ENCODE results near the gene C4B.
"Not testable (repeated sequence)": the region's sequence is repeated elsewhere in the genome, so short reads cannot be mapped to it uniquely, and the experiment has no call there.

The C4B gene

DNA sequence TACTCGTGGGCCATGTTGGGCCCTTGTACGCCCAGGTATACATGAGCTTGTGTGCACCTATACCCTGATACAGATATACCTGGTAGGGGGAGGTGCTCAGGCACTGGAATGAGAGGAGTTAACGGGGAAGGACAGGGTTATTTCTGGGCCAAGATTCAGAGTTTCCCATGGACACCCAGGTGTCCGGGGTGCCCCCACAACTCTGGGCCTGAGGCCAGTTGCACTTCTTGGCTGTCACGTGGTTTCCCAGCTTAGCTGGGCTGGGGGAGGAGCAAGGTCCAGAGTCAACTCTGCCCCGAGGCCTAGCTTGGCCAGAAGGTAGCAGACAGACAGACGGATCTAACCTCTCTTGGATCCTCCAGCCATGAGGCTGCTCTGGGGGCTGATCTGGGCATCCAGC is 32.9 kb upstream of the C4B start, which contains the start of gene C4A:
TSS of gene C4A (plus strand) at position 314 of the 400 bp plus-strand sequence. CDS start at position 365, 51 bp downstream.
- not testable (repeated sequence) for DNase-seq

DNA sequence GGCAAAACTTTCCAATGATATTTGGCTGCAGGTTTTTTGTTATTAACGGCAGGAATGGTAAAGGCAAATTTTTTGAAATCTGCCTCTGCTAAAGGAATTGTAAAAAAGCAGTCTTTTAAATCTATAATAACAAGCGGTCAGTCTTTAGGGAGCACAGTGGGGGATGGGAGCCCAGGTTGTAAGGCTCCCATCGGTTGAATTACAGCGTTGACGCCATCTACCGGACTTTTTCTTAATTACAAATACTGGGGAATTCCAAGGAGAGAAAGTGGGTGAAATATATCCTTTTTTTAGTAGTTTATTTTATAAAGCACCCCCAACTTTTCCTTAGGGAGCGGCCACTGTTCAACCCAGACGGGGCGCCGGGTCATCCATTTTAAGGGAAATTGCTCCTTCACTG is 25.2 kb upstream of the C4B start:
- DNase-seq = not testable (repeated sequence)

DNA sequence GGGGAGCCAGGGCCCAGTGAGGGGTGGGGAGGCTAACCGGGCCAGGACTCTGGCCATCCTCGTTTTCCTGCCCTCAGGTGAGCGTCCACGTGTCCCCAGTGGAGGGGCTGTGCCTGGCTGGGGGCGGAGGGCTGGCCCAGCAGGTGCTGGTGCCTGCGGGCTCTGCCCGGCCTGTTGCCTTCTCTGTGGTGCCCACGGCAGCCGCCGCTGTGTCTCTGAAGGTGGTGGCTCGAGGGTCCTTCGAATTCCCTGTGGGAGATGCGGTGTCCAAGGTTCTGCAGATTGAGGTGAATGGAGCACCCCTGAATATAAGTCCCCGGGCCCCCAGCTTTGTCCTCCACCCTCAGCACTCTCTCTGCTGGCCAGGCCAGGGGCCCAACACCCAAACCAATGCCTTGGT is 20.2 kb upstream of the C4B start:
- DNase-seq = not testable (repeated sequence)

DNA sequence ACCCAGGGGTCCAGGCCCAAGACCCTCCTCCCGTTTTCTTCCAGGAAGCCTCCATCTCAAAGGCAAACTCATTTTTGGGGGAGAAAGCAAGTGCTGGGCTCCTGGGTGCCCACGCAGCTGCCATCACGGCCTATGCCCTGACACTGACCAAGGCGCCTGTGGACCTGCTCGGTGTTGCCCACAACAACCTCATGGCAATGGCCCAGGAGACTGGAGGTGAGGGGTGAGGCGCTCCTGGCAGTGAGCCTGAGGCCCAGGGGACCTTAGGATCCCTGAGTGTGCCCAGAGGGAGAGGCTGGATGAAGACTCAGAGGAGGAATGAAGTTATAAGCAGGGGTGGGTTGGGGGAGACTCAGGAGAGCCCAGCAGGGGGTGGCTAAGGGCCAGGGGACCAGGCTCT is 18.2 kb upstream of the C4B start:
- not testable (repeated sequence) for DNase-seq

DNA sequence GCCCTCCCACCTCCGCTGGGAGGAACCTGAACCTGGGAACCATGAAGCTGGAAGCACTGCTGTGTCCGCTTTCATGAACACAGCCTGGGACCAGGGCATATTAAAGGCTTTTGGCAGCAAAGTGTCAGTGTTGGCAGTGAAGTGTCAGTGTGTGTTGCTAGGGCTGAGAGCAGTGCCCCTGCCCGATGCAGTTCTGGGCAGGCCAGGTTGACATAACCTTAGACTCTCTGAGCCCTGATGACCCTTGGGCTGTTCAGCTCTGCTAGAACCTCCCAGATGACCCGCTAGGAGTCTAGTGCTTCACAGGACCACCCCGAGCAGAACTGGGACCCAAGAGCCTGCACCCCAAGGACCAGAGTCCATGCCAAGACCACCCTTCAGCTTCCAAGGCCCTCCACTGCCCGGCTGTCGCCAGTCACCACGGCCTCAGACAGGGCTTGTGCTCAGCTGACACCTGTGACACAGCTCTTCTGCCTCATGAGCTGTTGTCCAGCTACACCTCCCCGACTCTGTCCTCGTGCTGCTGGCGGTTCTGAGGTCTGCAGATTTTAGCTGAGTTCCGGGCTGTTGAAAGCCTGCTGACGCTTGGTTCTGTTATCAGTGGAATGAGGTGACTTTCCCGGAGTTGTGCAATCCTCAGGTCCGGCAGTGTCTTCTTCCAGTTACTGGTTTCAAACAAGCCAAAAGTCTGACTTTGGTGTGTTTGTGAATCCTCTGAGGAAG is 11.9 kb upstream of the C4B start:
- DNase-seq = not testable (repeated sequence)

DNA sequence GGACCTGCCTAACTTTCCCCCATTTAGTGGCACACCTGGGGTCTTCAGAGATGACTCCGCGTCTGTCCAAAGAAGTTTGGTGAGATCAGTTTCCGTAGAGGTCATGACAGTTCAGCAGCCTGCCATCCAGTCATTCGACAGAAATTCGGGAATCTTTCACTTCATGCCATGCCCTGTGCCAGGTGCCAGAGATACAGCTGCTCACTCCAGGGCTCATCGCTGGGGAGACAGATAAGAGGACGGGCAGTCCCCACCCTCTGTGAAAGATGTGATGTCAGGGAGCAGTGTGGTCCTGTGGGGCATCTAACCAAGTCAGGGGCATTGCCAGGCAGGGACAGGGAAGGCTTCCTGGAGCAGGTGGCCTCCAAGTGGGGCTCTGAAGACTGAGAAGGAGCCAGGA is 11.3 kb upstream of the C4B start:
- not testable (repeated sequence) for DNase-seq

DNA sequence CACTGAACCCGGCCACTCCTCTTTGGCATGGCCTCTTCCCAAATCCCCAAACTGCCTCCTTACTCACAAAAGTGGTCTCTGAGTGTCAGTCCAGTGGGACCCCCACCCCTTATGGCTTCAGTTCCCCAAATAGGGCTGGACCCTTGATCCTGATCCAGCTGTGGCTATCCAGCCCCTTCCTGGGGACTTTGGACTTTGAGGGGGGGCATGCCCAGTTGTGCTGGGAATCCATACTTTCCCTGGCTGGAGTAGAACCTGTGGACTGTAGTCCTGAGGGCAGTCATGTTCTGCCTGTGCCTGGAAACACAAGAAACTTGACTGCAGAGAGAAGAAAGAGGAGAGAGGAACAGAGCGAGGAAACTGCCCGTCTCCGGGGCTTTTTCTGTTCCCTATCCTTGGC is 10.2 kb upstream of the C4B start:
- not testable (repeated sequence) for DNase-seq

DNA sequence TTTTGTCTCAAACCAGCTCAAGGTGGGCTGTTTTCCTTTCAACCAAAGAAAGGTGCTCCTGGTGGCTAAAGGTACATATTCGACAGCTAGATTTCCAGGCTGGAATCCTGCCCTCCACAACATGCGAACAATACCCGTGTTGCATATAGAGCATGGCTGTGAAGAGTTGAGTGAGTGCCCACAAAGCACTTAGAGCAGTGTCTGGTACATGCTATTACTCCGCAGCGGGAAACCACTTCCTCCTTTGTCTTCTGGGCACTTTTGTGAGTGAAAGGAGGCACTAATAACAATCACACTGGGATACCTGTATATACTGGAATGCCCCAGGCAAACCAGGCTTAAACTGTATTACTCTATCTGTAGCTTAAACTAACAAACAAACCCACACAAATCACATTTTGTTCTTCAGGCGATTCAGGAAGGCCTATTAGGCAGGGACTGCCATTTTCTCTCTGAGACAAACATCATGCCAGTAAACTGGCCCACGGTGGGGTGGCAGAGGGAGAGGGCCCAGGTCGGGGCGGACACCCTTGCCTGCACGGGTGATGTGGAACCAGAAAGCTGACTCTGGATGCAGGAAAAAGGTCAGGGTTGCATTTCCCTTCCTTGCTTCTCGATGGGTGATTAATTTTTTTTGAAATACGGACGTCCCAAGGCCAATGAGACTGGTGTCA is 9.6 kb upstream of the C4B start:
- DNase-seq = not testable (repeated sequence)

DNA sequence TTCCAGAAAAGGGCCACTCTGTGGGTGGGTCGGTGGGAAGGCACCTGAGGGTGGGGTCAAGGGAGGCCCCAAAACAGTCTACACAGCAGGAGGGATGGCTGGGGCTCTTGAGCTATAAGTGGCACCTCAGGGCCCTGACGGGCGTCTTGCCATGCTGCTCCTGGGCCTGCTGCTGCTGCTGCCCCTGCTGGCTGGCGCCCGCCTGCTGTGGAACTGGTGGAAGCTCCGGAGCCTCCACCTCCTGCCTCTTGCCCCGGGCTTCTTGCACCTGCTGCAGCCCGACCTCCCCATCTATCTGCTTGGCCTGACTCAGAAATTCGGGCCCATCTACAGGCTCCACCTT is 9.1 kb upstream of the C4B start:
- DNase-seq = not testable (repeated sequence)

DNA sequence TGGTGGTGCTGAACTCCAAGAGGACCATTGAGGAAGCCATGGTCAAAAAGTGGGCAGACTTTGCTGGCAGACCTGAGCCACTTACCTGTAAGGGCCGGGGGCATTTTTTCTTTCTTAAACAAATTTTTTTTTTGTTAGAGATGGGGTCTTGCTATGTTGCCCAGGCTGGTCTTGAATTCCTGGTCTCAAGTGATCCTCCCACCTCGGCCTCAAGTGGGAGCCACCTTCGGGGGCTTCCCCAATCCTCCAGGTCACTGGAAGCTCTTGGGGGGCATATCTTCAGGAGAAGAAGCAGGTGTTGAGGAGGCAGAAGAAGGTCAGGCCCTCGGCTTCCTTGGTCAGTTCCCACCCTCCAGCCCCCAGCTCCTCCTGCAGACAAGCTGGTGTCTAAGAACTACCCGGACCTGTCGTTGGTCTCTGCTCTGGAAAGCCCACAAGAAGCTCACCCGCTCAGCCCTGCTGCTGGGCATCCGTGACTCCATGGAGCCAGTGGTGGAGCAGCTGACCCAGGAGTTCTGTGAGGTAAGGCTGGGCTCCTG is 8.5 kb upstream of the C4B start:
- DNase-seq = not testable (repeated sequence)

DNA sequence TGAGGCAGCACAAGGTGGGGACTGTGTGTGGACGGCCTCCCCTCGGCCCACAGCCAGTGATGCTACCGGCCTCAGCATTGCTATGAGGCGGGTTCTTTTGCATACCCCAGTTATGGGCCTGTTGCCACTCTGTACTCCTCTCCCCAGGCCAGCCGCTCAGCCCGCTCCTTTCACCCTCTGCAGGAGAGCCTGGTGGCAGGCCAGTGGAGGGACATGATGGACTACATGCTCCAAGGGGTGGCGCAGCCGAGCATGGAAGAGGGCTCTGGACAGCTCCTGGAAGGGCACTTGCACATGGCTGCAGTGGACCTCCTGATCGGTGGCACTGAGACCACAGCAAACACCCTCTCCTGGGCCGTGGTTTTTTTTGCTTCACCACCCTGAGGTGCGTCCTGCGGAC is 7.5 kb upstream of the C4B start:
- DNase-seq = not testable (repeated sequence)

DNA sequence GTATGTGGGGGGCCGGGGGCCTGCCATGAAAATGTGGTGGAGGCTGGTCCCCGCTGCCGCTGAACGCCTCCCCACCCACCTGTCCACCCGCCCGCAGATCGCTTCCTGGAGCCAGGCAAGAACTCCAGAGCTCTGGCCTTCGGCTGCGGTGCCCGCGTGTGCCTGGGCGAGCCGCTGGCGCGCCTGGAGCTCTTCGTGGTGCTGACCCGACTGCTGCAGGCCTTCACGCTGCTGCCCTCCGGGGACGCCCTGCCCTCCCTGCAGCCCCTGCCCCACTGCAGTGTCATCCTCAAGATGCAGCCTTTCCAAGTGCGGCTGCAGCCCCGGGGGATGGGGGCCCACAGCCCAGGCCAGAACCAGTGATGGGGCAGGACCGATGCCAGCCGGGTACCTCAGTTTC is 6.6 kb upstream of the C4B start:
- not testable (repeated sequence) for DNase-seq

DNA sequence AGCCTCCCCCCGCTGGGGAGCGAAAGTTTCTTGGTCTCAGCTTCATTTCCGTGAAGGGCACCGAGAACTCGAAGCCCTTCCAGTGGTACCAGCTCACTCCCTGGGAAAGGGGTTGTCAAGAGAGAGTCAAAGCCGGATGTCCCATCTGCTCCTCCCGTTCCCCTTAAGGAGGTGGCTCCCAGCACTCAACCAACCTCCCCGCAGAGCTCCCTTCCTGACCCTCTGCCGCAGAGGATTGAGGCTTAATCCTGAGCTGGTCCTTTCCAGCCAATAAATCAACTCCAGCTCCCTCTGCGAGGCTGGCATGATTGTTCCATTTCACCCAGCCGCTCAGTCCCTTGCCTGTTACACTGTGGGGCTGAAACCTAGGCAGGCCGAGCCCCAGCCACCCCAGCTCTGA is 6.0 kb upstream of the C4B start:
- not testable (repeated sequence) for DNase-seq

DNA sequence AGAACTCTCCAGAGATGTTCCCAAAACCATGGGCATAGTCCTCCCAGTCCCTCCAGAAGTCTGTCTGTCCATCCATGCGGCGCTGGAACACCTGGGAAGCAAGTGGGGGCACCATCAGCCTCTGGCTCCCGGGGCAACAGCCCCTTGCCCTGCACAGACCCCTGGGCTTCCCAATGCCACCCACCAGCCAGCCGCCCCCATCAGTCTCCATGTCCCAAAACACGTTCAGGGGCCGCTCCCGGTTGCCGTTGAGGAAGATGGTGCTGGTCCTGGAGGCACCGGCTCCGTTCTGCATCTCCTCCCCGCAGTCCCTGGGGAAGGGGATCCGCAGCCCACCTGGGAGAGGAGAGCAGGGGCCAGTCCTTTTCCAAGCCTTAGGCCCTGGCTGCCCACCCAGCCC is 5.1 kb upstream of the C4B start:
- DNase-seq = not testable (repeated sequence)

DNA sequence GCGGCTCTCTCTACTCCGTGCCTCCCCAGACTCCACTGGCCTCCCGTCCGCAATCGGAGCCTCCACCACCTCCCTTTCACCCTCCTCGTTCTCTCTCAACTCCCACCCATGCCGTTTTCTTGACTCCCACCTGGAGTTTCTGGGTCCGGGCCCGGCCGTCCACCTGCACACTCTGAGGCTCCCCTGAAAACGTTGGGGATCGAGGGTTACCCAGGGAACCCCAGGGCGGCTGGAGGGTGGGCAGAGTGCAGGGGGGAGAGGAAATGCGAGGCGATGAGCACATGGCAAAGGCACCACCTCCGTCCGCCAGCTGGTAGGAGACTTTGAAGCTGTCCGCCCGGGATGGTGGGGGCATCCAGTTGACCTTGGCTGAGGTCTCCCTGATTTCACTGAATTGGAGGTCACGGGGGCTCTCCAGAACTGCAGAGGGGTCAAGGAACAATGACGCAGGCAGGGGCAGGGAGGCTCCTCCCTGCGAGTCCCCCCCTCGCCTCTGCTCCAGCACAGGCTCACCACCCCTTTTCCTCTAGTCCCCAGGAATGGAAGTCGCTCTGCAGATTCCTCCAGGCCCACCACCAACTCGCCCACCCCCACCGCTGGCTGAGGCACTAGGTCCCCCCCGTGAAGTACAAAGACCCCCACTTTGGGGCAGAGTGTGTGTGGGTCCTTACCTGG is 3.6 kb upstream of the C4B start:
- not testable (repeated sequence) for DNase-seq

DNA sequence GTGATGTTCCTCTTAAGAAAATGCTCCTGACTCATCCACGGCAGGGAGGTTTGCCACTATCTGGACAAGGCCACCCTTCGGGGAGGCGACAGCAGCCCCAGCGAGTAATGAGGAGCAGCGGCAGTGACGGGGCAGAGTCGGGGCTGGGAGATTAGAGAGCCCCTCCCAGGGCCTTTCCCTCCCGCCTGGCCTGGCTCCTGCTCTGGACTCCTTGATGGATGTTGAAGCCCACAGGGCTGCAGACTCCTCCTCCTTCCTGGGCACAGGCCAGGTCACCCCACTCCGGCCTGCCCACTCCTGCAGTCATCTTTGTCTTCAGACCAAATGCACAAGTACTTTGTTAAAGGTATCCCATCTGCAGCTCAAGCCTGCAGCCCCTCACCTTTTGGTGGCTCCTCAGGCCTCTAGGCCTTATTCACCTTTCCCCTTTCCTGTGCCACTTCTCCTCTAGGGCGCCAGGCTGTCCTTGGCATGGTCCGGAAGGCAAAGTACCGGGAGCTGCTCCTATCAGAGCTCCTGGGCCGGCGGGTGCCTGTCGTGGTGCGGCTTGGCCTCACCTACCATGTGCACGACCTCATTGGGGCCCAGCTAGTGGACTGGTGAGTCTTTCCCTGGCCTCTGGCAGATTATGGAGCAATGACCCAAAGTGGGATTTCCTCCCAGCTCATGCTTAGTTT is 1.5 kb upstream of the C4B start:
- not testable (repeated sequence) for DNase-seq

DNA sequence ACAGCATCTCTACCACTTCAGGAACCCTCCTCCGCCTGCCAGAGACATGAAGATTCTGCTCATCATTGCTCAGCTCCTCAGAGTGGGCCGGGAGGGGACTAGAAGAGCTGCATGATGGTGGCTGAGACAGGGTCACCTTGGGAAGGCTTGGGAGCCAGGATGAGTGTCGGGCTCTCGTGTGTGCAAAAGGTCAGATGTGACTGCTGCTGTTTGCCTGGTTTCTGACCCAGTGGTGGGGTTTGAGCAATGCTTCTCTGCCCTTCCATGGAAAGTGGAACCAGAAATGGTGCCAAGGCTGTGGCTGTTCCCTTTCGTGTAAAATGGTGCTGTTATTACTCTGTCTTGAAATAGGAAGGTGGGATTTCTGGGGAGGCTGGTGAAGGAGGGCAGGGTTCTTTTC is 857 bp upstream of the C4B start:
- DNase-seq = not testable (repeated sequence)

DNA sequence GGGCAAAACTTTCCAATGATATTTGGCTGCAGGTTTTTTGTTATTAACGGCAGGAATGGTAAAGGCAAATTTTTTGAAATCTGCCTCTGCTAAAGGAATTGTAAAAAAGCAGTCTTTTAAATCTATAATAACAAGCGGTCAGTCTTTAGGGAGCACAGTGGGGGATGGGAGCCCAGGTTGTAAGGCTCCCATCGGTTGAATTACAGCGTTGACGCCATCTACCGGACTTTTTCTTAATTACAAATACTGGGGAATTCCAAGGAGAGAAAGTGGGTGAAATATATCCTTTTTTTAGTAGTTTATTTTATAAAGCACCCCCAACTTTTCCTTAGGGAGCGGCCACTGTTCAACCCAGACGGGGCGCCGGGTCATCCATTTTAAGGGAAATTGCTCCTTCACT is 7.5 kb downstream of the C4B start:
- not testable (repeated sequence) for DNase-seq

DNA sequence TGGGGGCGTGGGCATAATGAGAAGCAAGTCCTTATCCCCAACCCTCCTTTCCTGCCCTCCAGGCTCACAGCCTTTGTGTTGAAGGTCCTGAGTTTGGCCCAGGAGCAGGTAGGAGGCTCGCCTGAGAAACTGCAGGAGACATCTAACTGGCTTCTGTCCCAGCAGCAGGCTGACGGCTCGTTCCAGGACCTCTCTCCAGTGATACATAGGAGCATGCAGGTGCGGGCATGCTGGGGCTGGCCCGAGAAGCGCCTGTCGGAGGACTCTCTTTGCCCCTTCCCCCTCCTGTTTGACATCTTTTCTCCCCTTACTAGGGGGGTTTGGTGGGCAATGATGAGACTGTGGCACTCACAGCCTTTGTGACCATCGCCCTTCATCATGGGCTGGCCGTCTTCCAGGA is 14.0 kb downstream of the C4B start:
- DNase-seq = not testable (repeated sequence)

DNA sequence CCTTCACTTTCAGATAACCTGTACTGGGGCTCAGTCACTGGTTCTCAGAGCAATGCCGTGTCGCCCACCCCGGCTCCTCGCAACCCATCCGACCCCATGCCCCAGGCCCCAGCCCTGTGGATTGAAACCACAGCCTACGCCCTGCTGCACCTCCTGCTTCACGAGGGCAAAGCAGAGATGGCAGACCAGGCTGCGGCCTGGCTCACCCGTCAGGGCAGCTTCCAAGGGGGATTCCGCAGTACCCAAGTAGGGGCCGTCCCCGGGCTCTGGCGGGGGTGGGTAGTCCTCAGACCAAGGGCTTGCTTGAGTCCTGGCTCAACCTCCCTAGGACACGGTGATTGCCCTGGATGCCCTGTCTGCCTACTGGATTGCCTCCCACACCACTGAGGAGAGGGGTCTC is 15.0 kb downstream of the C4B start:
- not testable (repeated sequence) for DNase-seq

DNA sequence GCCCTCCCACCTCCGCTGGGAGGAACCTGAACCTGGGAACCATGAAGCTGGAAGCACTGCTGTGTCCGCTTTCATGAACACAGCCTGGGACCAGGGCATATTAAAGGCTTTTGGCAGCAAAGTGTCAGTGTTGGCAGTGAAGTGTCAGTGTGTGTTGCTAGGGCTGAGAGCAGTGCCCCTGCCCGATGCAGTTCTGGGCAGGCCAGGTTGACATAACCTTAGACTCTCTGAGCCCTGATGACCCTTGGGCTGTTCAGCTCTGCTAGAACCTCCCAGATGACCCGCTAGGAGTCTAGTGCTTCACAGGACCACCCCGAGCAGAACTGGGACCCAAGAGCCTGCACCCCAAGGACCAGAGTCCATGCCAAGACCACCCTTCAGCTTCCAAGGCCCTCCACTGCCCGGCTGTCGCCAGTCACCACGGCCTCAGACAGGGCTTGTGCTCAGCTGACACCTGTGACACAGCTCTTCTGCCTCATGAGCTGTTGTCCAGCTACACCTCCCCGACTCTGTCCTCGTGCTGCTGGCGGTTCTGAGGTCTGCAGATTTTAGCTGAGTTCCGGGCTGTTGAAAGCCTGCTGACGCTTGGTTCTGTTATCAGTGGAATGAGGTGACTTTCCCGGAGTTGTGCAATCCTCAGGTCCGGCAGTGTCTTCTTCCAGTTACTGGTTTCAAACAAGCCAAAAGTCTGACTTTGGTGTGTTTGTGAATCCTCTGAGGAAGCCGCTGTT is 20.9 kb downstream of the C4B start:
- DNase-seq = not testable (repeated sequence)

DNA sequence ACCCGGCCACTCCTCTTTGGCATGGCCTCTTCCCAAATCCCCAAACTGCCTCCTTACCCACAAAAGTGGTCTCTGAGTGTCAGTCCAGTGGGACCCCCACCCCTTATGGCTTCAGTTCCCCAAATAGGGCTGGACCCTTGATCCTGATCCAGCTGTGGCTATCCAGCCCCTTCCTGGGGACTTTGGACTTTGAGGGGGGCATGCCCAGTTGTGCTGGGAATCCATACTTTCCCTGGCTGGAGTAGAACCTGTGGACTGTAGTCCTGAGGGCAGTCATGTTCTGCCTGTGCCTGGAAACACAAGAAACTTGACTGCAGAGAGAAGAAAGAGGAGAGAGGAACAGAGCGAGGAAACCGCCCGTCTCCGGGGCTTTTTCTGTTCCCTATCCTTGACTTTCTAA is 22.5 kb downstream of the C4B start:
- DNase-seq = not testable (repeated sequence)
